K562 (cell line): ENCODE results near the gene CRADD. TPM values are rescaled to one million over a fixed set of nuclear protein-coding genes. Genes with fewer than 3 reads are reported as not detected.

Experiments used
- ADNP ChIP-seq: fragments of 200-800 bp; sonication (Bioruptor generic); IDR thresholded peaks from 2 replicates; pipeline ENCODE4 v1.6.1; 2016; ENCODE audit warnings: missing genetic modification characterization, missing compliant biosample characterization
- CSDE1 ChIP-seq, 2 experiments: fragments of 450-650 bp; IDR thresholded peaks; 2 replicates each; pipeline ENCODE4 v1.6.1; 2016; ENCODE audit warnings: mild to moderate bottlenecking in 1 of 2
- DIDO1 ChIP-seq: fragments of 450-650 bp; IDR thresholded peaks from 2 replicates; pipeline ENCODE4 v1.6.1; 2016; ENCODE audit warnings: low read depth, missing biosample characterization, missing genetic modification characterization
- DPF2 ChIP-seq: fragments of 450-650 bp; IDR thresholded peaks from 2 replicates; pipeline ENCODE4 v1.6.1; 2016
- EWSR1 ChIP-seq: fragments of 450-650 bp; IDR thresholded peaks from 2 replicates; pipeline ENCODE4 v1.6.1; 2018; ENCODE audit warnings: borderline replicate concordance, mild to moderate bottlenecking, low read depth, moderate library complexity; ENCODE audit not compliant: partially characterized antibody
- KLF16 ChIP-seq: IDR thresholded peaks from 2 replicates; pipeline ENCODE4 v1.6.1; 2016; ENCODE audit warnings: antibody characterized with exemption
- NCOR1 ChIP-seq: fragments of 450-650 bp; IDR thresholded peaks from 2 replicates; pipeline ENCODE4 v1.6.1; 2016; ENCODE audit warnings: mild to moderate bottlenecking, moderate library complexity
- PHB2 ChIP-seq: fragments of 450-650 bp; IDR thresholded peaks from 2 replicates; pipeline ENCODE4 v1.6.1; 2017; ENCODE audit warnings: low read depth
- RBM25 ChIP-seq: fragments of 200-400 bp; formaldehyde crosslinking; IDR thresholded peaks from 2 replicates; pipeline ENCODE4 v1.6.1; 2018; ENCODE audit warnings: low read length, low read depth, moderate library complexity; ENCODE audit not compliant: severe bottlenecking
- SAP30 ChIP-seq: fragments of 200-600 bp; sonication (generic); IDR thresholded peaks from 2 replicates; pipeline ENCODE4 v1.6.1; 2012; ENCODE audit warnings: borderline replicate concordance, low read depth, mild to moderate bottlenecking, moderate library complexity, low read length, control low read depth, inconsistent platforms; ENCODE audit not compliant: insufficient read depth, poor library complexity, severe bottlenecking
- SMARCA5 ChIP-seq: fragments of 450-650 bp; IDR thresholded peaks from 2 replicates; pipeline ENCODE4 v1.6.1; 2016
- SMARCE1 ChIP-seq: fragments of 450-650 bp; IDR thresholded peaks from 2 replicates; pipeline ENCODE4 v1.7.1; 2016; ENCODE audit warnings: mild to moderate bottlenecking
- UBTF ChIP-seq, 2 experiments: IDR thresholded peaks; 2 replicates each; pipeline ENCODE4 v1.6.1; 2012; ENCODE audit warnings: improper control_type of control experiment in 2 of 2, low read depth in 2 of 2, low read length in 2 of 2, borderline replicate concordance in 1 of 2
- ZBTB9 ChIP-seq: fragments of 450-650 bp; formaldehyde crosslinking; IDR thresholded peaks from 2 replicates; pipeline ENCODE4 v1.4.0; 2020; ENCODE audit warnings: mild to moderate bottlenecking, moderate library complexity
- ZKSCAN1 ChIP-seq: fragments of 150-350 bp; IDR thresholded peaks from 2 replicates; pipeline ENCODE4 v1.6.1; 2016; ENCODE audit warnings: low read depth, low read length
- polyA plus RNA-seq, 8 experiments: library from polyadenylated mRNA; depleted of rRNA in 4 of 8; stranded (reverse) in 5 of 8; unstranded in 3 of 8; fragments of >200 nt; fragmentation: Nextera tagmentation in 2 of 8; fragmentation: Illumina TruSeq in 1 of 8; extraction: Ambion mirVana in 2 of 8; extraction: Trizol in 1 of 8; gene quantifications; 2 replicates each; pipeline versions ENCODE4 v1.2.1 to v1.2.3, GENCODE V29; 2011 to 2014; ENCODE audit warnings: inconsistent platforms in 1 of 8, missing spikeins in 1 of 8
- total RNA-seq, 7 experiments: library from RNA; depleted of rRNA in 6 of 7; stranded (reverse); fragments of >200 nt in 6 of 7; fragmentation: Illumina TruSeq in 2 of 7; extraction: Trizol in 2 of 7; gene quantifications; 2 replicates each; pipeline versions ENCODE4 v1.2.1 to v1.2.3, GENCODE V29; 2011 to 2021; ENCODE audit warnings: low replicate concordance in 1 of 7
- TF ChIP-seq, protein P1 (sequence below): IDR thresholded peaks from 3 replicates; pipeline ENCODE4 v1.6.1; 2011; ENCODE audit warnings: borderline replicate concordance, mild to moderate bottlenecking, moderate library complexity; ENCODE audit not compliant: insufficient read length; ENCODE audit errors: extremely low read depth
- TF ChIP-seq, protein P2 (sequence below), 2 experiments: fragments of 200-800 bp in 1 of 2; sonication (Bioruptor generic) in 1 of 2; sonication (generic) in 1 of 2; formaldehyde crosslinking in 1 of 2; IDR thresholded peaks in 1 of 2; conservative IDR thresholded peaks in 1 of 2; 2 replicates each; pipeline versions ENCODE4 v1.5.0 to v1.6.1; 2016 to 2020; ENCODE audit warnings: missing compliant biosample characterization in 1 of 2, missing genetic modification characterization in 1 of 2, missing genetic modification reagents in 1 of 2

CRADD gene
- total and polyA plus RNA-seq, 9 of the 15 experiments (the other 6 are each of a cell fraction or from before 2014, with no cell fraction given), result 20.5 to 41.1 (median 25.9) TPM

GRCh38 chr12:93886533-93887511 lies 209.6 kb downstream of the CRADD start (continued):
- TF ChIP-seq, protein P1, sequence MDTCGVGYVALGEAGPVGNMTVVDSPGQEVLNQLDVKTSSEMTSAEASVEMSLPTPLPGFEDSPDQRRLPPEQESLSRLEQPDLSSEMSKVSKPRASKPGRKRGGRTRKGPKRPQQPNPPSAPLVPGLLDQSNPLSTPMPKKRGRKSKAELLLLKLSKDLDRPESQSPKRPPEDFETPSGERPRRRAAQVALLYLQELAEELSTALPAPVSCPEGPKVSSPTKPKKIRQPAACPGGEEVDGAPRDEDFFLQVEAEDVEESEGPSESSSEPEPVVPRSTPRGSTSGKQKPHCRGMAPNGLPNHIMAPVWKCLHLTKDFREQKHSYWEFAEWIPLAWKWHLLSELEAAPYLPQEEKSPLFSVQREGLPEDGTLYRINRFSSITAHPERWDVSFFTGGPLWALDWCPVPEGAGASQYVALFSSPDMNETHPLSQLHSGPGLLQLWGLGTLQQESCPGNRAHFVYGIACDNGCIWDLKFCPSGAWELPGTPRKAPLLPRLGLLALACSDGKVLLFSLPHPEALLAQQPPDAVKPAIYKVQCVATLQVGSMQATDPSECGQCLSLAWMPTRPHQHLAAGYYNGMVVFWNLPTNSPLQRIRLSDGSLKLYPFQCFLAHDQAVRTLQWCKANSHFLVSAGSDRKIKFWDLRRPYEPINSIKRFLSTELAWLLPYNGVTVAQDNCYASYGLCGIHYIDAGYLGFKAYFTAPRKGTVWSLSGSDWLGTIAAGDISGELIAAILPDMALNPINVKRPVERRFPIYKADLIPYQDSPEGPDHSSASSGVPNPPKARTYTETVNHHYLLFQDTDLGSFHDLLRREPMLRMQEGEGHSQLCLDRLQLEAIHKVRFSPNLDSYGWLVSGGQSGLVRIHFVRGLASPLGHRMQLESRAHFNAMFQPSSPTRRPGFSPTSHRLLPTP, result no peak
- TF ChIP-seq RBM25 (no peak), CSDE1 (IDR thresholded peaks at IDR 0.05) (no peak), SMARCE1 (peak; percentile 51; the same call in 1 of the 2 replicates), ZBTB9 (CRISPR knock-in tag) (no peak), UBTF (IDR thresholded peaks at IDR 0.05; ENCODE audit: borderline replicate concordance in 1 of 2, low read depth in 2 of 2, low read length in 2 of 2) (no peak), NCOR1 (0 out of 2 replicates have a peak, but pooled peaks have one; percentile 29), SAP30 (no peak), ZKSCAN1 (no peak), PHB2 (no peak), KLF16 (no peak), SMARCA5 (no peak), DPF2 (peak; percentile 36; the same call in 1 of the 2 replicates), DIDO1 (tag) (no peak), ADNP (peak; percentile 57; the same call in 1 of the 2 replicates), EWSR1 (no peak)
- TF ChIP-seq, protein P2, sequence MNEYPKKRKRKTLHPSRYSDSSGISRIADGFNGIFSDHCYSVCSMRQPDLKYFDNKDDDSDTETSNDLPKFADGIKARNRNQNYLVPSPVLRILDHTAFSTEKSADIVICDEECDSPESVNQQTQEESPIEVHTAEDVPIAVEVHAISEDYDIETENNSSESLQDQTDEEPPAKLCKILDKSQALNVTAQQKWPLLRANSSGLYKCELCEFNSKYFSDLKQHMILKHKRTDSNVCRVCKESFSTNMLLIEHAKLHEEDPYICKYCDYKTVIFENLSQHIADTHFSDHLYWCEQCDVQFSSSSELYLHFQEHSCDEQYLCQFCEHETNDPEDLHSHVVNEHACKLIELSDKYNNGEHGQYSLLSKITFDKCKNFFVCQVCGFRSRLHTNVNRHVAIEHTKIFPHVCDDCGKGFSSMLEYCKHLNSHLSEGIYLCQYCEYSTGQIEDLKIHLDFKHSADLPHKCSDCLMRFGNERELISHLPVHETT (CRISPR knock-in tag; conservative IDR thresholded peaks at IDR 0.05 in 1 of 2, IDR thresholded peaks at IDR 0.05 in 1 of 2), result no peak
